ENCODE data around the gene MMP25.

MMP25 gene

GRCh38 chr16:3095869-3096268 lies 49.5 kb downstream of the MMP25 start:
- DNase-seq (ENCODE audit: low spot score): no peak

DNA sequence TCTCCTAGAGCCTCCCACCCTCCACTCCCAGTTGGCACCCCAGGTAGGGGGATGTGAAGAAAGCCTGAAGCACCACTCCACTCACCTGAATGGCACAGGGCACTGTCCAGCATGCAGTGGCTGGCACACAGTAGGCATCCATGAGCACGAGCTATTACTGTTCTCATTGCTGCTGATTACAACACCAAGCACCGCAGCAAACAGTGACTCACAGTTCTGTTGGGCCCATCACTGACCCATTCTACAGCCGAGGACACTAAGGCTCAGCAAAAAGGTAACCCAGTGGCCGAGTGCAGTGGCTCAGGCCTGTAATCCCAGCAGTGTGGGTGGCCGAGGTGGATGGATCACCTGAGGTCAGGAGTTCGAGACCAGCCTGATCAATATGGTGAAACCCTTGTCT lies 50.0 kb downstream of the MMP25 start:
- no peak for DNase-seq (ENCODE audit: low spot score)

DNA sequence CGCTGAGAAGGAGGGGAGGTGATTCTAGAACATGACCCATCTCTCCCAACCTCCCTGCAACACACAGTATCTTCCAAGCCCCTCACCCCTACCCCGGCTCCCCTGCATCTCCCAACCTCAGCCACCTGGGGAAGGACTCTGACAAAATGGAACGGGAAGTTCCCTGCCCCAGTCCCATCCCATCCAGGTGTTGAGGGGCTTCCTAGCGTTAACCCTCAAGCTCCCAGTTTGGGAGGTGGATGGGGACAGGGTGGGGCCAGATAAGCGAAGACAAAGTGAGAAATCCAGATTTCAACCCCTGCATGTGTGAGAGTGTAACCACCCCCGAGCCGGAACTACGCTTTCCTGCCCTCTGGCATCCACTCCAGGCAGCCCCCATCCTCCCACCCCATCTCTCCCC lies 50.9 kb downstream of the MMP25 start:
- DNase-seq (ENCODE audit: low spot score): peak; percentile 32

- peak; percentile 67 for DNase-seq (ENCODE audit: low spot score)
These were observed 52.4 kb downstream of the MMP25 start, which contains the start of gene ZSCAN10 for GRCh38 chr16:3098459-3099394. Gene ZSCAN10 (minus strand): TSS chr16:3099294. CDS start chr16:3092937, 6,357 bp downstream.

GRCh38 chr16:3099395-3099731 lies 53.0 kb downstream of the MMP25 start:
- no peak for DNase-seq (ENCODE audit: low spot score)

DNA sequence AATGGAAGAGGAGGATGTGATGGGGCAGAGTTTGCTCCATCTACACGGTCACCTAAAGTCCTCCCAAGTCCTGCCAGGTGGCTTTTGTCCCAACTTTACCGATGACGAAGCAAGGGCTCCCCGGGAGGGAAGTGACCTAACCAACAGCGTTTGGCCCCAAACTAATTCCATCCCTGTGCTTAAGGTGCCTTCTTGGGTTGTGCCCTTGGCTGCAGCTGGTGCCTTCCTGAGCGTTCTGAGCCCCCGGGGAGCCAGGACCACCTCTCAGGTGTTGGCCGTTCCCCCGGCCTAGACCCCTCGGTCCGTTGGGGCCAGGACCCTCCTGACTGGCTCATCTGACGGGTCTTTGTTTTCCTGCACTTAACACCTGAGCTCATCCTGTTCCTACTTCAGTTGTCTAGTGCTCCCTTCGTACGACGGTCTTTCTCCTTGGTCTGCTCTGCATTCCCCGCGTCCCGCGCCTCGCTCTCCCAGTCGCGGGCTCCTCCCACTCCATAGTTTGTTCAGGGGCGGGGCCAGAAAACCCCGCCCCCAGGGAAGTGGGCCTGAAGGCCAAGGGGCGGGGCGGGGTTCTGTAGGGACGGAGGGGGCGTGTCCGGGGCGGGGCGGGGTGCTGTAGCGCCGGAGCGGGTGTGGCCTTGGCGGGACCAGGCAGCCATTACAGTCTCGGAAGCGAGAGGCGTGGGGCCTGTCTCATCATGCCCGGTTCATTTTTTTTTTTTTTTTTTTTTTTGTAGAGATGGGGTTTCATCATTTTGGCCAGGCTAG lies 53.6 kb downstream of the MMP25 start:
- DNase-seq (ENCODE audit: low spot score): peak; percentile 89

DNA sequence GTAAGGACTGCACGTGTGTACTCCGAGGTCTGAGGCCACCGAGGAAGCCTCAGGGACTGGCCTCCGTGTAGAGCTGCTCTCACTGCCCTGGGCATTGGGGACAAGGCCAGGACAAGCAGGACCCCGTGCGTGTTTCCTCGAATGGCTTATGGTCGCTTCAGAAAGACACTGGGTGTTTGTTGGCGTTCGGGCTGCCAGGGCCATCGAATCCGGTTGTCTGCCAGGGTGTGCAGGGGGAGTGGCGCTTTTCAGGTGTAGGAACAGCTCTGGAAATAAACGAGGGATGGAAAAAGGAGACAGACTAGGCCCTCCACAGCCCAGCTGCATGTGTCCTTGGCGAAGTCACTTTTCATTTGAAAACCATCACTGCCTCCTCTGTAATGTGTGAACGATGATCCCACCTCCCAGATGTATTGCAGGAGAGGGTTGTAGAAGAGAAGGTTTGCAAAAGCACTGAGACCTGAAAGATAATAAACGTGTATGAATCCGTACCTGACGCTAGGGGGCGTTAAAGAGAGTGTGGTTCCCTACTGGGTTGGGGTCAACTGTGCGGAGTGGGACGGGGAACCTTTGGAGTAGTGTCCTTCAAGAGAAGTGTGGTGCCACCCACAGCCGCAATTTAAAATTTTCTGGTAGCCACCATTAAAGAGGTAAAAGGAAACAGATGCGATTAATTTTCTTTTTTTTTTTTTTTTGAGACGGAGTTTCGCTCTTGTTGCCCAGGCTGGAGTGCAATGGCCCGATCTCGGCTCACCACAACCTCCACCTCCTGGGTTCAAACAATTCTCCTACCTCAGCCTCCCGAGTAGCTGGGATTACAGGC lies 54.9 kb downstream of the MMP25 start:
- DNase-seq (ENCODE audit: low spot score): no peak

- peak; percentile 39 for DNase-seq (ENCODE audit: low spot score)
These were observed 55.6 kb downstream of the MMP25 start for GRCh38 chr16:3101841-3102470.

DNA sequence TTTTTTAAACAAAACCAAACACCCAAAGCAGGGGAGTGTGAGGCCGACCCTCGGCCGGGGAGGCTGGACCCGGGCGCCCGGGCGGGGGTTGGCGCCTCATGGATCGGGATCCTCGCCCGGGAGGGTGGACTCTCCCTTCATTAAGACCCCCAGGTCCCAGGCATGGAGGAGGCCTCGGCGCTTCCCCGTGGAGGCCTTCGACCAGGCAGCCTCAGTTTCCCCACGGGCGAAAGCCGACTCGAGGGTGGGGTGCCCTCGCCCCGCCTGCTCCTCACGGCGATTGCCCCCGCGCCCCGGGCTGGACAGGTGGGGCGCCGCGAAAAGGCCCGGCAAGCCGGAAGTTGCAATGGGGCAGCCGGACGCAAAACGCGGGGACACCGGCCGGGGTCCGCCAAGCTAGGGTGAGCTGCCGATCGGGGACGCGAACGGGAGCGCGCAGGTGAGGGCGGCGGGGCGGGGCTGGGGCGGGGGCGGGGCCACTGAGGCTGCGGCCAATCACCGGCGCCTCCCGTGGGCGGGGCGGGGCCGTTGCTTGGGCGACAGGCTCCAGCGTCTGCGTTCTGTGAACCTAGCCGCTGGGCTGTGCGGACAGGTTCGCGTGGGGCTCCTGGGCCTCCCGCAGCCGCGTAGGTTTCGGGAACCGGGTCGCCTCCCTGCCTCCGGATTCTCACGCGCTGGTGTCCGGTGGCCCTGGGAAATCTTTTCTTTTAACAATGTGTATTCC lies 60.0 kb downstream of the MMP25 start:
- DNase-seq (ENCODE audit: low spot score): peak; percentile 96
